K562 treated with DMSO at 1 percent for 48 hours (cell line): ENCODE results near the gene DNAJB4. TPM values are rescaled to one million over a fixed set of nuclear protein-coding genes. Genes with fewer than 3 reads are reported as not detected.

Experiments
- total RNA-seq: library from RNA; unstranded; fragments of 300-600 nt; gene quantifications from 2 replicates; pipeline ENCODE4 v1.2.3, GENCODE V29; 2022; ENCODE audit warnings: low replicate concordance; ENCODE audit errors: extremely low read depth

Gene DNAJB4
- total RNA-seq: not detected in 2 replicates

DNA sequence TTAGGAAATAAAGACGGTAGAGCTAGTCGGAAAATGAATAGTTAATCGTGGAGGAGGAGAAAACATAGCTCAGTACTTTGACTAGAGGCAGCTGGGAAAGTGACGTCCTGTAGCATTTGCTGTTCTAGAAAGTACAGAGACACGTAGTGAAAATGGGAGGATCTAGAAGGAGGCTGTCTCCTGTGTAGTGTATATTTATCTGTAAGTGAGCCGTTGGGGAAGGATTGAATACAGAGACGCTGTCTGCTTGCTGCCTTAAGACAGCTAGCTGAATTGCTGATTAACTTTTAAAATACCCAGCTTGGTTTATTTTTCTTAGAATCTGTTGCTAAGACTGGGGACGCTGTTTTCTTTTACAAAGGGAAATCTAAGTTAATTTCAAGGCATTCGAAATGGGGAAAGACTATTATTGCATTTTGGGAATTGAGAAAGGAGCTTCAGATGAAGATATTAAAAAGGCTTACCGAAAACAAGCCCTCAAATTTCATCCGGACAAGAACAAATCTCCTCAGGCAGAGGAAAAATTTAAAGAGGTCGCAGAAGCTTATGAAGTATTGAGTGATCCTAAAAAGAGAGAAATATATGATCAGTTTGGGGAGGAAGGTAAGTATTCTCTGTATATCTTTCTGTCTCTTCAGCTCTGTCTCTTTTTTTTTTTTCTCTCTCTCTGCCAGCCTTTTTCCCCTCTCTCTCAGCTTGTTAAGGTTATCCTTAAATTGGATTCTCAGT is at the start of gene DNAJB4:
Gene DNAJB4, plus strand, starts transcription at position 221 of the 729 bp plus-strand sequence. Its CDS starts 172 bp downstream, at position 393.

DNA sequence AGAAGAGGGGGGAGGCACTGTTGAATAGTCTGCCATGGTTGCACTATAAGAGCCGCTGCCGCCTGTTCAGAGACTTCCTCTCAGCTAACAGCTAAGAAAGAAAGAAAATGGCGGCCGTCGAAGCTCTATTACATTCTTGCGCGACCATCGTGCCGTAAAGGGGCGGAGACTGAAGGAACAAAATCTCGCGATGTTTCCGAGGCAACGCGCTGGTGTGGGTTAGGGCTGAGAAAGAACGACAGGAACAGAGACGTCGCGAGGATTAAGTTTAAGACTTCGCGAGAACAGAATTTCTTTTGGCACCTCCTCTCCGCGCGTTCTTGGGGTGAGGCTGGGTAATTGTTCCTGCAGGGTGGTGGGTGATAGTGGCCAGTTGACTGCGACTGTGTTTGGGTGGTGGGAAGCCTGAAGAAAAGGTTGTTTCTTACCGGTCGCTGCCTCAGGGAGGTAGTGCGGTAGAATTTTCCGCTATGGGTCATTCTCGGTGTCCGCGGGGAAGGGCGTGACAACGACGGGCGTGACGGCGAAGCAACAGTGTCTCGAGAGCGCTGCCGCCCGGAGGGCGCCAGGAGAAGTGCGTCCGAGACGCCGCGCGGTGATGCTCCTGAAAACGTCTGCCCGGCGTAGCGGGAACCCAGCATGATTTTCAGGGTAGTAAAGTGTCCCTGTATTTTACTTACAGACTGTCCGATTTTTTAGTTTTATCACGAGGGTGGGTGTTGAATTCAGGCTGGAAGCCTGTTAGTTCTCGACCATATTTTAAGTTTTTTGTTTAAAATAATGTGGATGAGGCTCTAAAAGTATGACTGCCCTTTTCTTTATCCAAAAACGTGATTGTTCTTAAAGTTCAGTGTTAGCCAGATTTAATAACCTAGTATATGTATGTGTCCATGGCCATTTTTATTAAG is 25.5 kb upstream of the DNAJB4 start, which contains the start of gene FUBP1:
Gene FUBP1, minus strand, starts transcription at position 104 of the 908 bp plus-strand sequence. Its CDS starts 68 bp downstream, at position 36.

DNA sequence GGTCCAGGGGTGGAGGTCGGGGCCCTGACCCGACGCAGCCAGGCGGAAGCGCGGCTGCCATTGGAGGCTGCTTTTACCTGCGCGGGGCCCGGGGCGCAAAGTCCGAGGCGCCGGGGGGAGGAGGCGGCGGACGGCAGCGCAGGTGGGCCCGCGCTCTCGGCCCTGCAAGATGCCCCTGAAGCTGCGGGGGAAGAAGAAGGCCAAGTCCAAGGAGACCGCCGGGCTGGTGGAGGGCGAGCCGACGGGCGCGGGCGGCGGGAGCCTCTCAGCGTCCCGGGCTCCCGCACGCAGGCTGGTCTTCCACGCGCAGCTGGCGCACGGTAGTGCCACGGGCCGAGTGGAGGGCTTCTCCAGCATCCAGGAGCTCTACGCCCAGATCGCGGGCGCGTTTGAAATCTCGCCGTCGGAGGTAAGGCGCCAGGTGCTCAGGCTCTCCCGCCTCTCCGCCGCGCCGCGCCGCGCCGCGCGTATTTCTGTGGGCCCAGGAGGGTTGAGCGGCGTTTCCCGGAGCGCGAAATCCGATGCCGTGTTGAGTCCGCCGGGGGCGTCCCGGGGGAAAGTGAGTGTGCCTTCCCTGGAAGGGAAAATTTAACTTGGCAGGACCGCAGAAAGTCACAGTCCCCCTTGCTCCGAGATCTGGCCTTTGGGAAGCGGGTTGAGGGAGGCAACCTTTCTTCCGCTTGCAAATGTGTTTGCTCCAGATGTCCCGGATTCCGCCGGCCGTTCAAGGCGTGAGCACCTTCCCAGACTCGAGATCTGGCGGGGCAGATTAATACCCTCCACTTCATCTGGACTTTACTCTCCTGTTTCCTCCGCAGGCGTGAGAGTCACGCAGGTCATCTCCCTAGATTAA is 41.4 kb downstream of the DNAJB4 start, which contains the start of gene GIPC2:
Gene GIPC2, plus strand, starts transcription at position 41 of the 853 bp plus-strand sequence. Its CDS starts 129 bp downstream, at position 170.

Other genes starting within 250 kb of the DNAJB4 start
- not detected in 2 replicates for gene USP33, start 245.1 kb upstream of the DNAJB4 start, total RNA-seq
- not detected in 2 replicates for gene MIGA1, start 225.3 kb upstream of the DNAJB4 start, total RNA-seq
- not detected in 2 replicates for gene NEXN, start 116.3 kb upstream of the DNAJB4 start, total RNA-seq
- not detected in 2 replicates for gene FUBP1, start 25.9 kb upstream of the DNAJB4 start, total RNA-seq
- not detected in 2 replicates for gene GIPC2, start 41.0 kb downstream of the DNAJB4 start, total RNA-seq